ENCODE data around the gene GCKR.

- TF ChIP-seq CTCF (conservative IDR thresholded peaks at IDR 0.05) (no peak), ZFX (IDR thresholded peaks at IDR 0.05) (no peak)
These were observed 10.7 kb downstream of the GCKR start for GRCh38 chr2:27507293-27507692.
